Neural cell (in vitro differentiated cells): ENCODE data around the gene DPP10.

Experiments
- CTCF ChIP-seq: fragments of 450-650 bp; IDR thresholded peaks from 2 replicates; pipeline ENCODE4 v1.5.1; 2014; ENCODE audit warnings: antibody characterized with exemption, mild to moderate bottlenecking, moderate library complexity; ENCODE audit not compliant: poor library complexity, severe bottlenecking
- EP300 ChIP-seq: fragments of 450-650 bp; conservative IDR thresholded peaks from 2 replicates; pipeline ENCODE4 v1.6.1; 2014; ENCODE audit warnings: antibody characterized with exemption, mild to moderate bottlenecking, moderate library complexity; ENCODE audit not compliant: poor library complexity, severe bottlenecking
- EZH2 ChIP-seq: fragments of 200-600, 300-800 bp; shearing (Covaris generic), sonication (generic); IDR thresholded peaks from 2 replicates; pipeline ENCODE4 v1.6.1; 2014; ENCODE audit warnings: antibody characterized with exemption, low read length, borderline replicate concordance, mild to moderate bottlenecking; ENCODE audit not compliant: insufficient read depth, poor library complexity, severe bottlenecking
- MXI1 ChIP-seq: fragments of 450-650 bp; conservative IDR thresholded peaks from 2 replicates; pipeline ENCODE4 v1.6.1; 2014; ENCODE audit warnings: antibody characterized with exemption, mild to moderate bottlenecking; ENCODE audit not compliant: poor library complexity, severe bottlenecking
- POLR2AphosphoS5 ChIP-seq: IDR thresholded peaks from 2 replicates; pipeline ENCODE4 v1.6.1; 2012
- RAD21 ChIP-seq: fragments of 450-650 bp; conservative IDR thresholded peaks from 2 replicates; pipeline ENCODE4 v1.6.1; 2014; ENCODE audit warnings: antibody characterized with exemption, mild to moderate bottlenecking, moderate library complexity
- SMC3 ChIP-seq: fragments of 450-650 bp; conservative IDR thresholded peaks from 2 replicates; pipeline ENCODE4 v1.6.1; 2014; ENCODE audit warnings: antibody characterized with exemption, mild to moderate bottlenecking, moderate library complexity; ENCODE audit not compliant: poor library complexity
- TAF1 ChIP-seq: IDR thresholded peaks from 2 replicates; pipeline ENCODE4 v1.6.1; 2012; ENCODE audit warnings: low read depth

GRCh38 chr2:114762376-114762775, 319.9 kb downstream of the DPP10 start:
- no peak for TF ChIP-seq POLR2AphosphoS5
- no peak for TF ChIP-seq CTCF
- no peak for TF ChIP-seq EP300
- TF ChIP-seq EZH2 = no peak
- TF ChIP-seq SMC3 = no peak
- no peak for TF ChIP-seq RAD21
- TF ChIP-seq TAF1 = no peak
- TF ChIP-seq MXI1 = no peak
